Hematopoietic multipotent progenitor cell treated with erythropoietin and hydrocortisone succinate and interleukin-3 and kit ligand, for 8 days (in vitro differentiated cells): ENCODE data around the gene ADAM19.
A peak's percentile ranks its signal among the peaks of the same experiment; 100 is the strongest.
"Not testable (repeated sequence)": the region's sequence is repeated elsewhere in the genome, so short reads cannot be mapped to it uniquely, and the experiment has no call there.

Experiments used
- DNase-seq: peaks from one replicate; pipeline ENCODE4 v3.0.0-alpha.2; 2015

Gene ADAM19

GRCh38 chr5:157459715-157460599 is 115.6 kb downstream of the ADAM19 start, which contains the start of gene NIPAL4:
NIPAL4 (plus strand) TSS chr5:157460213; CDS start chr5:157460321, 108 bp downstream.
- DNase-seq = no peak

GRCh38 chr5:157458835-157459234 is 116.7 kb downstream of the ADAM19 start:
- DNase-seq = no peak

GRCh38 chr5:157457391-157457790 is 118.2 kb downstream of the ADAM19 start:
- DNase-seq = no peak

GRCh38 chr5:157456301-157456700 is 119.3 kb downstream of the ADAM19 start:
- no peak for DNase-seq

GRCh38 chr5:157455057-157455456 is 120.5 kb downstream of the ADAM19 start:
- DNase-seq = no peak

- DNase-seq = no peak
Measured at GRCh38 chr5:157454273-157454672, 121.3 kb downstream of the ADAM19 start.

- DNase-seq = no peak
Measured at GRCh38 chr5:157451806-157452205, 123.8 kb downstream of the ADAM19 start.

GRCh38 chr5:157450024-157450423 is 125.6 kb downstream of the ADAM19 start:
- no peak for DNase-seq

- DNase-seq = no peak
Measured at GRCh38 chr5:157449011-157449723, 126.4 kb downstream of the ADAM19 start.

- peak; percentile 24 for DNase-seq
Measured at GRCh38 chr5:157447201-157447637, 128.4 kb downstream of the ADAM19 start.

GRCh38 chr5:157446412-157446935 is 129.1 kb downstream of the ADAM19 start:
- DNase-seq = peak; percentile 13

GRCh38 chr5:157445745-157446411 is 129.7 kb downstream of the ADAM19 start:
- DNase-seq = no peak

- no peak for DNase-seq
Measured at GRCh38 chr5:157444224-157444623, 131.4 kb downstream of the ADAM19 start.

GRCh38 chr5:157443041-157443549 is 132.5 kb downstream of the ADAM19 start:
- DNase-seq = no peak

- no peak for DNase-seq
Measured at GRCh38 chr5:157434096-157434495, 141.5 kb downstream of the ADAM19 start.

- peak; percentile 63 for DNase-seq
Measured at GRCh38 chr5:157431544-157432200, 143.9 kb downstream of the ADAM19 start.

GRCh38 chr5:157429920-157430319 is 145.7 kb downstream of the ADAM19 start:
- DNase-seq = not testable (repeated sequence)
